Retinal pigment epithelial cell (primary cell): Measurements from ENCODE around the gene GALNT9.

ENCODE experiments used
- DNase-seq: peaks from one replicate; pipeline ENCODE4 v3.0.0-alpha.2; 2010; ENCODE audit warnings: low read depth
- H3K4me3 ChIP-seq: 2 replicates; pipeline ENCODE4 v1.5.1; 2011; ENCODE audit warnings: mild to moderate bottlenecking, low read length, control low read depth, moderate library complexity
- CTCF ChIP-seq: conservative IDR thresholded peaks from 2 replicates; pipeline ENCODE4 v1.5.1; 2011; ENCODE audit warnings: low read depth, low read length, control low read depth, inconsistent platforms

GALNT9 gene

GRCh38 chr12:132352896-132353800, 23.8 kb upstream of the GALNT9 start:
- TF ChIP-seq CTCF = no peak
- no peak overlapping the region for H3K4me3 ChIP-seq
- no peak for DNase-seq

- TF ChIP-seq CTCF = no peak
- no peak overlapping the region for H3K4me3 ChIP-seq
- DNase-seq = no peak
These were observed 22.5 kb upstream of the GALNT9 start for GRCh38 chr12:132351751-132352495.

- H3K4me3 ChIP-seq = no peak overlapping the region
- DNase-seq = no peak
- no peak for TF ChIP-seq CTCF
These were observed 20.2 kb upstream of the GALNT9 start for GRCh38 chr12:132349501-132350131.

- H3K4me3 ChIP-seq = no peak overlapping the region
- TF ChIP-seq CTCF = no peak
- DNase-seq = no peak
These were observed 18.8 kb upstream of the GALNT9 start for GRCh38 chr12:132348176-132348575.

GRCh38 chr12:132347176-132347855, 17.9 kb upstream of the GALNT9 start:
- no peak for DNase-seq
- no peak for TF ChIP-seq CTCF
- no peak overlapping the region for H3K4me3 ChIP-seq

- H3K4me3 ChIP-seq = no peak overlapping the region
- DNase-seq = no peak
- no peak for TF ChIP-seq CTCF
These were observed 17.2 kb upstream of the GALNT9 start for GRCh38 chr12:132346471-132347175.
